Measurements from ENCODE around the gene CDH22.

The CDH22 gene

DNA sequence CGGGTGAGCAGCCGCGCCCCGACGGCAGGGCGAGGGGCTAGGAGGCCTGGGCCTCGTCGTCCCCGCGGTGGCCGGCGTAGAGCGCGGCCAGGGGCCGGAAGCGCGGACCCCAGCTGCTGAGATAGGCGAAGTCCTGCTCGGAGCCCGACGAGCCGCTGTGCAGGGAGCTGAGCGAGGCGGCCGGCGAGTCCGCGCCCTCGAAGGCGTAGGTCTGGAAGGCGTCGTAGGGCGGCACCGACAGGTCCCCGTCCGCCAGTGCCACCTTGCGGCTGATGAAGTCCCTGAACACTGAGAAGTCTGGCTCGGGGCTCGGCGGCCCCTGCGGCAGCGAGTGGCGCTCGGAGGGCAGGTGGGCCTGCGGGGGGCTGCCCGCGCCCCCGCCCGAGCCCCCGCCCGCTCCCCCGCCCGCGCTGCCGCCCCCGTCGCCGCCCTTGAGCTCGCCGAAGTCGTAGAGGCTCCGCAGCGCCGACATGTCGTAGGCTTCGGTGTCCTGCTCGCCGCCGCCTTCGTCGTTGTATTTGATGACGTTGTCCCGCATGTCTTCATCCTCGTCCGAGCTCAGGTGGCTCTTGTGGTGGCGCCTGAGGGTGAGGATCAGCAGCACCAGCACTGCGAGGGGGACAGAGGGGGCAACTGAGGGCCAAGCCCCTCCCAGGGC lies 133.7 kb downstream of the CDH22 start:
- Histone ChIP-seq H3K36me3 (replicated peaks; ENCODE audit: low read depth, low read length) (no peaks in the 10 kb centered on the region), H3K4me2 (ENCODE audit: low read length) (no peak overlapping the region), H2AFZ (ENCODE audit: low read depth, low read length) (no peak overlapping the region), H4K20me1 (ENCODE audit: insufficient read depth, low read length) (no peaks in the 10 kb centered on the region), H3K27ac (ENCODE audit: low read length) (no peak overlapping the region), H3K4me1 (ENCODE audit: low read length) (no peaks in the 10 kb centered on the region), H3K27me3 (ENCODE audit: low read depth, low read length) (peaks cover 67% of the 10 kb centered on the region), H3K9ac (ENCODE audit: low read length) (no peak overlapping the region), H3K4me3 (ENCODE audit: low read length) (no peak overlapping the region), H3K79me2 (ENCODE audit: low read length) (no peaks in the 10 kb centered on the region), H3K9me3 (ENCODE audit: insufficient read depth, low read length) (no peaks in the 10 kb centered on the region)
- TF ChIP-seq, protein P1, sequence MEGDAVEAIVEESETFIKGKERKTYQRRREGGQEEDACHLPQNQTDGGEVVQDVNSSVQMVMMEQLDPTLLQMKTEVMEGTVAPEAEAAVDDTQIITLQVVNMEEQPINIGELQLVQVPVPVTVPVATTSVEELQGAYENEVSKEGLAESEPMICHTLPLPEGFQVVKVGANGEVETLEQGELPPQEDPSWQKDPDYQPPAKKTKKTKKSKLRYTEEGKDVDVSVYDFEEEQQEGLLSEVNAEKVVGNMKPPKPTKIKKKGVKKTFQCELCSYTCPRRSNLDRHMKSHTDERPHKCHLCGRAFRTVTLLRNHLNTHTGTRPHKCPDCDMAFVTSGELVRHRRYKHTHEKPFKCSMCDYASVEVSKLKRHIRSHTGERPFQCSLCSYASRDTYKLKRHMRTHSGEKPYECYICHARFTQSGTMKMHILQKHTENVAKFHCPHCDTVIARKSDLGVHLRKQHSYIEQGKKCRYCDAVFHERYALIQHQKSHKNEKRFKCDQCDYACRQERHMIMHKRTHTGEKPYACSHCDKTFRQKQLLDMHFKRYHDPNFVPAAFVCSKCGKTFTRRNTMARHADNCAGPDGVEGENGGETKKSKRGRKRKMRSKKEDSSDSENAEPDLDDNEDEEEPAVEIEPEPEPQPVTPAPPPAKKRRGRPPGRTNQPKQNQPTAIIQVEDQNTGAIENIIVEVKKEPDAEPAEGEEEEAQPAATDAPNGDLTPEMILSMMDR (IDR thresholded peaks at IDR 0.05; ENCODE audit: low read depth, low read length), result no peak
- TF ChIP-seq EZH2phosphoT487 (IDR thresholded peaks at IDR 0.05; ENCODE audit: low read depth), result no peak

DNA sequence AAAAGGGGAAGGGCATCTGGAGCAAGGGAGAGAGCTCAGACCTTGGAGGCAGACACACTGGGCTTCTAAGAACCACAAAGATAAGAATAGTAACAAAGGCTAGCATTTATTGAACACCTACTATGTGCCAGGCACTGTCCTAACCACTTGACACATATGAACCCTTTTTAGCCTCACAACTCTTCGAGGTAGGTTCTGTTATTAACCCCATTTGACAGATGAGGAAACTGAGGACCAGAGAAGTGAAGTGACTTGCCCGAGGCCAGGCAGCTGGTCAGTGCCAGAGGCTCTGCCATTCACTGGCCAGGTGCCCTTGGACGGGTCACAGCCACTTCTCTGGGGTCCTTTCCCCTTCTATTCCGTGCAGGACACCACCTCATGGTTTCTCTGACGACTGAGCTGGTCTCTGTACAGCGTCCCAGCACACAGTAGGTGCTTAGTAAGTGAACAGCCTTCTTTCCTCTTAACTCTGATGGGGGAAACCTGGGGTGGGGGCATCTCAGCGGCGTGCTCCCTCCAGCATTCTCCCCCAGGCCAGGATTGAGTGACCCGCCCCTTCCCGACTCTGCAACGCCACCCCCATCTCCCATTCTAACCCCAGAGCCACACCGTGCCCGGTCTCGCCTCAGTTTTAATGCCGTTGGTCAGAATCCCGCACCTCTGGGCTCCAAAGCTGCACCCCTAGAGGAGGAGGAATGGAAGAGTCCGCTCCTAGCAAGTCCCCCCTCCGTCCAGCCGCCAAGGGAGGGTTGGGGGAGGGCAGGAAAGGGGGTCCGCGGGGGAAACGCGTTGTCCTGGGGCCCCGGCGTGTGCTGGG lies 134.4 kb downstream of the CDH22 start:
- Histone ChIP-seq H3K4me1 (ENCODE audit: low read length) (no peaks in the 10 kb centered on the region), H3K36me3 (replicated peaks; ENCODE audit: low read depth, low read length) (no peaks in the 10 kb centered on the region), H2AFZ (ENCODE audit: low read depth, low read length) (no peak overlapping the region), H3K4me2 (ENCODE audit: low read length) (no peak overlapping the region), H3K27me3 (ENCODE audit: low read depth, low read length) (peaks cover 65% of the 10 kb centered on the region), H3K79me2 (ENCODE audit: low read length) (no peaks in the 10 kb centered on the region), H3K4me3 (ENCODE audit: low read length) (no peak overlapping the region), H3K9ac (ENCODE audit: low read length) (no peak overlapping the region), H3K27ac (ENCODE audit: low read length) (no peak overlapping the region), H3K9me3 (ENCODE audit: insufficient read depth, low read length) (no peaks in the 10 kb centered on the region), H4K20me1 (ENCODE audit: insufficient read depth, low read length) (no peaks in the 10 kb centered on the region)
- TF ChIP-seq EZH2phosphoT487 (IDR thresholded peaks at IDR 0.05; ENCODE audit: low read depth), result no peak
- TF ChIP-seq, protein P1 (IDR thresholded peaks at IDR 0.05; ENCODE audit: low read depth, low read length), result no peak

DNA sequence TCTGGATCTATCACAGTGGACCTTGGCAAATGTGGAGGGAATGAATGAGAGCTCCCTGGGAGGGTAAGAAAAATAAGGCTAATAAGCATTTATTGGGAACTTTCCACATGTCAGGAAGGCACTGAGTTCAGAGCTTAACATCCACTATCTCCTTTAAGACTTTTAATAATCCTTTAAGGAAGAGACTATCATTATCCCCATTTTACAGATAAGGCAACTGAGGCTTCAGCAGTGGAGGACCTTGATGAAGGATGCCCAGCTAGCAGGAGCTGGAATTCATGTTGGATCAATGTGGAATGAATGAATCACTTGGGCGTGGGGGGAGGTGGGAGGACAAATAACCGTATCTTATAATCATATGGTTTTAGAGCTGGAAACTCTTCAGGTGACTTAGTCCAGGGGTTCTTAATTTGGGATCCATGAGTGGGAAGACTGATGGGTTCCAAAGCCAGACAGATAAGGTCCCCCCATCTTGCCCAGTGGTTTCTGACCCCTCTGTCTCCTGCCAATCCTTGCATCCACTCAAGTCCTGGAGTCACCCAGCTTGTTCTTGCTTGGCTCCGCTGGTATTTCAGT lies 135.2 kb downstream of the CDH22 start:
- Histone ChIP-seq H3K4me3 (ENCODE audit: low read length) (no peak overlapping the region), H4K20me1 (ENCODE audit: insufficient read depth, low read length) (no peaks in the 10 kb centered on the region), H3K36me3 (replicated peaks; ENCODE audit: low read depth, low read length) (no peaks in the 10 kb centered on the region), H3K27me3 (ENCODE audit: low read depth, low read length) (peaks cover 71% of the 10 kb centered on the region), H3K9me3 (ENCODE audit: insufficient read depth, low read length) (no peaks in the 10 kb centered on the region), H3K27ac (ENCODE audit: low read length) (no peak overlapping the region), H3K4me2 (ENCODE audit: low read length) (no peak overlapping the region), H2AFZ (ENCODE audit: low read depth, low read length) (no peak overlapping the region), H3K79me2 (ENCODE audit: low read length) (no peaks in the 10 kb centered on the region), H3K4me1 (ENCODE audit: low read length) (no peaks in the 10 kb centered on the region), H3K9ac (ENCODE audit: low read length) (no peak overlapping the region)
- no peak for TF ChIP-seq EZH2phosphoT487 (IDR thresholded peaks at IDR 0.05; ENCODE audit: low read depth)
- TF ChIP-seq, protein P1 (IDR thresholded peaks at IDR 0.05; ENCODE audit: low read depth, low read length), result no peak

DNA sequence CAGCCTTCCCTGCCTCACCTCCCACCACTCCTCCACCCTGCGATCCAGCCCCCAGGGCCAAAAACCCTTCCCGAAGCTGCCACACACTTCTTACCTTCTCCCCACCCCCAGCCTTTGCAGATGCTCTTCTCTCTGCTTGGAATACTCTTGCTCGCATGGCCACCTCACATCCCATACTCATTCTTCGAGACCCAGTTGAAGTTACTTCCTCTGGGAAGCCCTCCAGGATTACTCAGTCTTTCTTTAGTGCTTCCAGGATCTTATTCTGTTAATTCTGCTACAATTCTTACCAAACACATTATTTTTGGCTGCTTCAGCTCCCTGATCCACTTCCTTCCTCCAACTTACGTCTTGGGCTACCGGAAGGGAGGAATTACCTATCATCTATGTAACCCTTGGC lies 135.8 kb downstream of the CDH22 start:
- H3K4me3 ChIP-seq (ENCODE audit: low read length), result no peak overlapping the region
- no peaks in the 10 kb centered on the region for H3K9me3 ChIP-seq (ENCODE audit: insufficient read depth, low read length)
- no peak overlapping the region for H3K27ac ChIP-seq (ENCODE audit: low read length)
- no peak overlapping the region for H3K4me2 ChIP-seq (ENCODE audit: low read length)
- no peaks in the 10 kb centered on the region for H3K36me3 ChIP-seq (replicated peaks; ENCODE audit: low read depth, low read length)
- TF ChIP-seq EZH2phosphoT487 (IDR thresholded peaks at IDR 0.05; ENCODE audit: low read depth), result no peak
- TF ChIP-seq, protein P1 (IDR thresholded peaks at IDR 0.05; ENCODE audit: low read depth, low read length), result no peak
- H3K79me2 ChIP-seq (ENCODE audit: low read length), result no peaks in the 10 kb centered on the region
- H3K4me1 ChIP-seq (ENCODE audit: low read length), result no peaks in the 10 kb centered on the region
- peaks cover 76% of the 10 kb centered on the region for H3K27me3 ChIP-seq (ENCODE audit: low read depth, low read length)
- H3K9ac ChIP-seq (ENCODE audit: low read length), result no peak overlapping the region
- no peak overlapping the region for H2AFZ ChIP-seq (ENCODE audit: low read depth, low read length)
- no peaks in the 10 kb centered on the region for H4K20me1 ChIP-seq (ENCODE audit: insufficient read depth, low read length)
